Bronchial epithelial cell (primary cell): Measurements from ENCODE around the gene ABHD4. TPM values are rescaled to one million over a fixed set of nuclear protein-coding genes. Genes with fewer than 3 reads are reported as not detected.

Source experiments
- DNase-seq: peaks from one replicate; pipeline ENCODE4 v3.0.0-alpha.2; 2010; ENCODE audit warnings: low read depth
- FAIRE-seq: peaks from 2 replicates; lab custom pipeline; 2011; peaks lifted over from hg19 to GRCh38; lab: Jason Lieb, UNC
- H3K27me3 ChIP-seq: 2 replicates; pipeline ENCODE4 v1.5.1; 2011; ENCODE audit warnings: low read length; ENCODE audit not compliant: control insufficient read depth, insufficient read depth
- H3K36me3 ChIP-seq: 2 replicates; pipeline ENCODE4 v1.5.1; 2011; ENCODE audit warnings: low read length; ENCODE audit not compliant: control insufficient read depth, insufficient read depth
- H3K4me3 ChIP-seq: 2 replicates; pipeline ENCODE4 v1.5.1; 2011; ENCODE audit warnings: mild to moderate bottlenecking, low read depth, low read length, control low read depth
- total RNA-seq: library from RNA; depleted of rRNA; stranded (reverse); fragments of >200 nt; gene quantifications from 2 replicates; pipeline ENCODE4 v1.2.1, GENCODE V29; 2014
- TF ChIP-seq, protein P1 (sequence below): IDR thresholded peaks from 2 replicates; pipeline ENCODE4 v1.5.1; 2011; ENCODE audit warnings: mild to moderate bottlenecking, moderate library complexity, low read length, control low read depth, inconsistent platforms; ENCODE audit not compliant: insufficient read depth, severe bottlenecking

Gene ABHD4
- total RNA-seq, 1 donor from 2014 or later: 5.3 TPM

DNA sequence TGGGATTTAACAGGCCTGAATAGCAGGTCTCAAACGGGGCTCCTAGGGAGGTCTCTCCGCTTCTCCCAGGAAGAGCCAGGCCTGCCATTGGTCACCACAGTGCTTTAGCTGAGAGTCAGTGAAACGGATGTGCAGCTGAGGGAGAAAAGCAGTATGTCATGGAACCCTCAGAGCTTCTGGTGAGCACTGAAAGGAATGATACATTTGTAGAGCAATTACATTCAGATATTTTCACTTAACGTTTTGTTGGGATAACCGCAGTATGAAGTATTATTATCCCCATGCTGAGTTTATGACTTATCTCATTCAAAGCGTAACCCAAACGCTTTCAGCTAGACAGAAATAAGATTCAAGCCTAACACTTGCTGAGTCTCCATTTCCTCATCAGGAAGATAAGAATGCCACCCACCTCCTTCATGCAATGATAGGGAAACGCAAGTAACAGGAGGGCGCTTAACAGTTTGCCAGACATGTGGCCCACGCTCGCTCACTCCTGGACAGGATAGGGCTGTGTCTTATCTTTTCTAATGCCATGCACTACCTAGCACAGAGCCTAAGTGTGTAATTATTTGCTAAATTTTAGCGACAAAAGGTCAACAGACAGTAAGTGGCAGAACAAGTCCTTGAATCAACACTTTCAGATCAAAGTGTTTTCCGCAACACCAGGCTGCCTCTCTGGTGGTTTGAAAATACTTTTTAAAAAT lies 37.3 kb upstream of the ABHD4 start:
- TF ChIP-seq, protein P1, sequence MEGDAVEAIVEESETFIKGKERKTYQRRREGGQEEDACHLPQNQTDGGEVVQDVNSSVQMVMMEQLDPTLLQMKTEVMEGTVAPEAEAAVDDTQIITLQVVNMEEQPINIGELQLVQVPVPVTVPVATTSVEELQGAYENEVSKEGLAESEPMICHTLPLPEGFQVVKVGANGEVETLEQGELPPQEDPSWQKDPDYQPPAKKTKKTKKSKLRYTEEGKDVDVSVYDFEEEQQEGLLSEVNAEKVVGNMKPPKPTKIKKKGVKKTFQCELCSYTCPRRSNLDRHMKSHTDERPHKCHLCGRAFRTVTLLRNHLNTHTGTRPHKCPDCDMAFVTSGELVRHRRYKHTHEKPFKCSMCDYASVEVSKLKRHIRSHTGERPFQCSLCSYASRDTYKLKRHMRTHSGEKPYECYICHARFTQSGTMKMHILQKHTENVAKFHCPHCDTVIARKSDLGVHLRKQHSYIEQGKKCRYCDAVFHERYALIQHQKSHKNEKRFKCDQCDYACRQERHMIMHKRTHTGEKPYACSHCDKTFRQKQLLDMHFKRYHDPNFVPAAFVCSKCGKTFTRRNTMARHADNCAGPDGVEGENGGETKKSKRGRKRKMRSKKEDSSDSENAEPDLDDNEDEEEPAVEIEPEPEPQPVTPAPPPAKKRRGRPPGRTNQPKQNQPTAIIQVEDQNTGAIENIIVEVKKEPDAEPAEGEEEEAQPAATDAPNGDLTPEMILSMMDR: no peak
- H3K4me3 ChIP-seq: no peak overlapping the region
- DNase-seq (no peak), FAIRE-seq (no peak)
- H3K27me3 ChIP-seq: no peaks in the 10 kb centered on the region
- peaks cover 4% of the 10 kb centered on the region for H3K36me3 ChIP-seq

DNA sequence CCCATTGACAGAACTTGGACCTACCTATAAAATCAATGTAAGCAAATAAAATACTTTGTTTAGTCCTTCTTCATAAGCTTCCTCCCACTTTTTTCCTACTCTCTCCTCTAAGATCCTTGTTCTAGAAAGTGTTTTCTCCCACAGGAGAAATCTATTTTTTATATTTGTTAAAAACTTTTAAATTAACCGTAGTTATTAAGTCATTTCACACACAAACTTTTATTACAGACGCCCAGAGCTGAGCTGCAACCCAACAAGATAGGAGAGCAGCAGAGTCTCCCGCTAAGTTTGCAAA lies 36.8 kb upstream of the ABHD4 start:
- TF ChIP-seq, protein P1: no peak
- Histone ChIP-seq H3K36me3 (peaks cover 4% of the 10 kb centered on the region), H3K4me3 (no peak overlapping the region), H3K27me3 (no peaks in the 10 kb centered on the region)
- DNase-seq (no peak), FAIRE-seq (no peak)

DNA sequence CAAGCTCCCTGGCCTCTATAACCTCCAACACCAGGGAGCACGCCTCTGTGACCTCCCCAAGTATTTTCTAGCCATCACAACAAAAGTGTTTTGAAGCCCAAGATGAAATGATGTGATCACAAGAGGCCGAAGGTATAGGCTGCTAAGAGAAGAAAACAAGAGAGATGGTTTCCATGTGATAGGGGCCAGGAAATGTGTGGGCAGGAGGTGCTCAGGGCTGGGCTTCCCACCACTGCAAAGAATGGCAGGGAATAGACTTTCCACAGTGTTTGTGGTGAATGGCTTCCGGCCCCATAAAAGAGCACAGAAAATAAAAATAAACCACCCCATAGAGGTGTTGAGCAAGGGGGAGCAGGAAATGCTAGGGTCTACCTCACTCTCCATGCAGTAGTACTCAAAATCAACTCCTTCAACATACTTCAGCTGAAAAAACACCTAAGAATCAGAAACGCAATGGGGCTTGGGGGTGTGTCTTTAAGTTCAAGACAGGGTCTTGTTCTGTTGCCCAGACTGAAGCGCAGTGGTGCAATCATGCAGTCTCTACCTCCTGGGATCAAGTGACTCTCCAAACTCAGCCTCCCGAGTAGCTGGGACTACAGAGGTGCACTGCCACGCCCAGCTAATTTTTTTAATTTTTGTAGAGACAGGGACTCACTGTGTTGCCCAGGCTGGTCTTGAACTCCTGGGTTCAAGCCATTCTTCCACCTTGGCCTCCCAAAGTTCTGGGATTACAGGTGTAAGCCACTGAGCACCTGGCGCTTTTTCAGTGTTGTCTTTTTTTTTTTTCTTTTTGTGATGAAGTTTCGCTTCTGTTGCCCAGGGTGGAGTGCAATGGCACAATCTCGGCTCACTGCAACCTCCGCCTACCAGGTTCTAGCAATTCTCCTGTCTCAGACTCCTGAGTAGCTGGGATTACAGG lies 36.2 kb upstream of the ABHD4 start:
- no peak for FAIRE-seq

DNA sequence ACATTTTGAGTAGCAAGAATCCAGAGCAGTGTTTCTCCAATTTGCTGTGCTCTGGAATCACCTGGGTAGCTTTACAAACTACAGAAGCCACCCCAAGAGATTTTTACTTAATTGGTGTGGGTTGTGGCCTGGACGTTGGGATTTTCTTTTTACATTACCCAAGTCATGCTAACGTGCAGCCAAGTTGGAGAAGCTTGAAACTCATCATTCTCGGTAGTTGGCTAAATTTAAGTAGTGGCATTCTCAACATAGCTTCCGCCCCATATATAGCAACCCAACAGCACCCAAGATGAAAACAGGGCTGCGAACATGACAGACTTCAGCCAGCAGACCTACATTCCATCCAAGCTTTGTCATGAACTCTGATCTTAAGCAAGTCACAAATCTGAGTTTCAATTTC lies 34.1 kb upstream of the ABHD4 start:
- TF ChIP-seq, protein P1: no peak
- DNase-seq: no peak

More for the DNA sequence above, 36.2 kb upstream of the ABHD4 start:
- H3K27me3 ChIP-seq: no peaks in the 10 kb centered on the region
- DNase-seq: no peak
- TF ChIP-seq, protein P1: no peak
- H3K4me3 ChIP-seq: no peak overlapping the region
- peaks cover 4% of the 10 kb centered on the region for H3K36me3 ChIP-seq

DNA sequence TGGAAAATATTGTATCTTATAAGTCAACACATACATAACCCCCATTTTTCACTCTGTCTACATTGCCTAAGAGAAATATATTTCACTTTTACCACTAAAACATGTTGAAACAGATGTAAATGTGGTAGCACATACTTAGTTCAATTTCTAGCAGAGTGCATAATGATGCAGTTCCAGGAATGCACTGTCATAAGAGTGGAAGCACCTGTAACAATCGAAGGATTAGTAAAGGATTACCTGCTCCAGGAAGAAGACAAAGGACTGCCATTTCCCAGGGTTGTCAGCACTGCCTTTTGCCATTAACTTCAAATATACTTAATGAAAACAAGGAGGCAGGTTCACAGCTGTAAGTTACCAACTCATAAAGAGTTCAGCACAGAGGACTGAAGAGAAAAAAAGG lies 33.6 kb upstream of the ABHD4 start:
- no peak overlapping the region for H3K4me3 ChIP-seq
- DNase-seq (no peak), FAIRE-seq (no peak)
- TF ChIP-seq, protein P1: no peak
- H3K27me3 ChIP-seq: no peaks in the 10 kb centered on the region
- H3K36me3 ChIP-seq: peaks cover 6% of the 10 kb centered on the region

More for the DNA sequence above, 34.1 kb upstream of the ABHD4 start:
- no peaks in the 10 kb centered on the region for H3K27me3 ChIP-seq
- peaks cover 6% of the 10 kb centered on the region for H3K36me3 ChIP-seq
- FAIRE-seq: no peak
- no peak overlapping the region for H3K4me3 ChIP-seq
